Naive thymus-derived CD4-positive, alpha-beta T cell (primary cell): Measurements from ENCODE around the gene COTL1. TPM values are rescaled to one million over a fixed set of nuclear protein-coding genes. Genes with fewer than 3 reads are reported as not detected.

Experiments used
- ATAC-seq: fragments of 150-1000 bp; cut with Tn5 transposase; 2 replicates; pipeline ENCODE4 v1.10.0; 2021; ENCODE audit warnings: mild to moderate bottlenecking, moderate library complexity
- CTCF ChIA-PET: fragments of 350-600 bp; sonication (Branson Sonifier 250); formaldehyde crosslinking; loops from one replicate; lab custom pipeline; 2021; ENCODE audit warnings: antibody characterized with exemption; lab: Charles Lee
- POLR2A ChIA-PET: fragments of 350-600 bp; sonication (Branson Sonifier 250); formaldehyde crosslinking; loops from one replicate; lab custom pipeline; 2021; ENCODE audit warnings: antibody characterized with exemption, inconsistent platforms; lab: Charles Lee
- DNase-seq, 9 donors: peaks; one replicate each; pipeline versions ENCODE4 v3.0.0 to v3.0.0-alpha.2; 2020 to 2022; ENCODE audit warnings: mixed read lengths in 1 of 9
- H3K27ac ChIP-seq: one replicate; pipeline ENCODE4 v1.7.0; 2013; ENCODE audit warnings: mild to moderate bottlenecking, low read depth, low read length, moderate library complexity
- H3K27me3 ChIP-seq, 2 donors: one replicate each; pipeline ENCODE4 v1.7.0; 2013; ENCODE audit warnings: low read length in 2 of 2, mild to moderate bottlenecking in 2 of 2, moderate library complexity in 2 of 2; ENCODE audit not compliant: control insufficient read depth in 2 of 2, insufficient read depth in 2 of 2
- H3K36me3 ChIP-seq, 3 experiments: 1 replicate in 2 of 3; 2 replicates in 1 of 3; pipeline ENCODE4 v1.7.0; 2013; ENCODE audit warnings: low read length in 3 of 3, mild to moderate bottlenecking in 3 of 3, moderate library complexity in 1 of 3; ENCODE audit not compliant: insufficient read depth in 3 of 3, control insufficient read depth in 2 of 3
- H3K4me1 ChIP-seq, 2 donors: one replicate each; pipeline ENCODE4 v1.7.0; 2013; ENCODE audit warnings: low read length in 2 of 2, mild to moderate bottlenecking in 2 of 2, moderate library complexity in 1 of 2; ENCODE audit not compliant: control insufficient read depth in 2 of 2, insufficient read depth in 2 of 2
- H3K4me3 ChIP-seq: 2 replicates; pipeline ENCODE4 v1.7.0; 2013; ENCODE audit warnings: mild to moderate bottlenecking, low read length
- H3K9me3 ChIP-seq, 3 experiments: 1 replicate in 2 of 3; 2 replicates in 1 of 3; pipeline ENCODE4 v1.7.0; 2013; ENCODE audit warnings: low read length in 3 of 3; ENCODE audit not compliant: control insufficient read depth in 2 of 3
- H3K27ac Mint-ChIP-seq, 9 donors: one replicate each; pipeline ENCODE4 v1.8.0; 2020 to 2022; ENCODE audit warnings: mixed read lengths in 9 of 9, mild to moderate bottlenecking in 8 of 9, moderate library complexity in 5 of 9, inconsistent platforms in 2 of 9
- H3K27me3 Mint-ChIP-seq, 5 donors: one replicate each; pipeline ENCODE4 v1.8.0; 2021 to 2022; ENCODE audit warnings: mixed read lengths in 5 of 5, mild to moderate bottlenecking in 1 of 5
- H3K36me3 Mint-ChIP-seq, 5 donors: one replicate each; pipeline ENCODE4 v1.8.0; 2020 to 2022; ENCODE audit warnings: mixed read lengths in 5 of 5, mild to moderate bottlenecking in 3 of 5, inconsistent platforms in 1 of 5
- H3K4me1 Mint-ChIP-seq, 7 donors: one replicate each; pipeline ENCODE4 v1.8.0; 2020 to 2022; ENCODE audit warnings: mixed read lengths in 7 of 7, mild to moderate bottlenecking in 3 of 7, inconsistent platforms in 1 of 7
- H3K4me3 Mint-ChIP-seq, 10 donors: one replicate each; pipeline ENCODE4 v1.8.0; 2020 to 2022; ENCODE audit warnings: mild to moderate bottlenecking in 10 of 10, mixed read lengths in 10 of 10, moderate library complexity in 6 of 10, inconsistent platforms in 2 of 10
- H3K9me3 Mint-ChIP-seq, 11 donors: one replicate each; pipeline ENCODE4 v1.8.0; 2020 to 2022; ENCODE audit warnings: mixed read lengths in 11 of 11, mild to moderate bottlenecking in 4 of 11, inconsistent platforms in 1 of 11, moderate library complexity in 1 of 11
- intact Hi-C, 2 donors: fragments of 100-400 bp; cut with micrococcal nuclease; formaldehyde crosslinking; loops; one replicate each; pipeline ENCODE4 v1.15.1; 2023
- polyA plus RNA-seq, 2 donors: library from polyadenylated mRNA; unstranded; fragments of 300-500 nt; fragmentation: Illumina TruSeq; gene quantifications; one replicate each; pipeline ENCODE4 v1.2.3, GENCODE V29; 2021
- total RNA-seq, 6 experiments: library from RNA in 5 of 6; stranded (reverse) in 5 of 6; gene quantifications; 1 replicate in 5 of 6; 2 replicates in 1 of 6; pipeline ENCODE4 v1.2.3 and lab custom pipeline; 2021 to 2026

The COTL1 gene
- total and polyA plus RNA-seq, 7 experiments from 2014 or later = 84.2 to 704 (median 268) TPM

DNA sequence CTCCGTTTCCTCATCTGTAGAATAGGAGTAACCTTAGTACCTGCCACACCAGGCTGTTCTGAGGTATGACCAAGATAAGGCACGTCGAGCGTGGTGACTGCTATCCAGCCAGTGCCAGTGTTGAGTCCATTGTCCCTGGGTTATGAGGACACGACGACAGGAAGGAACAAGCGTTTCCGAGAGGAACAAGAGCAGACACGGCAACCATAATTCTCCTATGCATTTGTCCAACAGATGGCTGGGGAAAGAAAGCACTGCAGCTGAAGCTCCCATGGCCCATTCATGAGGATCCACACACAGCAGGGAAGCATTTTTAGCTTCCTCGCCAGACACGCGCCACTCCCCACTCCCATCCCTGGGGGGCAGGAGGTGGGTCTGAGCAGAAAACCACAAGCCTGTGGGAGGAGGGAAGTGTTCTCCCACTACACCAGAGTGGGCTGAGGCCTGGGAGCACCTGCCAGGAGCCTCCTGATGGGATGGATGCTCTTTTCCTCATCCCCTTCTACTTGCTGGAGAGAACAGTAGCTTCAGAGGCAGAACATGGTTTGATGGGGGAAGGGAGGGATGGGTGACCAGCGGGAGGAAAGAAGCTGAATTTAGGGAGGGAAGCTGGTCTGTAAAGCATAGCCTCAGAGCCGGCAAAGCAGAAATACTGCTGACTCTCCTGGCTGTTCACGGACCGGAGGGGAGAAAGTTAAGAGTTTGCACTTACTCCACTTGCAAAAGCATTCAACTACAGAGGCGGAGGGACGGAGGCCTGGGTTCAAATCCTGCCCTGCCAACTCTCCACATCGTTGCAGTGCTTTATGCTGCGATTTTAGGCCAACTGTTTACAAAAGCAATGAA lies 2.7 kb downstream of the COTL1 start:
- Mint-ChIP-seq H3K27me3 (peaks cover 0 to 14% (median 0%) of the 10 kb centered on the region in 5 donors), H3K27ac (peak overlapping the region; percentile 40 to 93 (median 82)), H3K4me1 (peaks cover 55 to 76% (median 67%) of the 10 kb centered on the region in 7 donors), H3K9me3 (peaks cover 0 to 6% (median 0%) of the 10 kb centered on the region in 11 donors), H3K4me3 (peak overlapping the region; percentile 79 to 99 (median 96)), H3K36me3 (peaks cover 0 to 59% (median 25%) of the 10 kb centered on the region in 5 donors)
- DNase-seq (no peak), ATAC-seq (no peak)
- H3K4me1 ChIP-seq = peaks cover 52 to 64% of the 10 kb centered on the region in 2 donors
- no peaks in the 10 kb centered on the region for H3K27me3 ChIP-seq
- peak overlapping the region; percentile 75 for H3K4me3 ChIP-seq
- intact Hi-C loops = loop anchor here in 1 of 2 donors (5.0 kb wide), 1 partner anchor 423 kb away; the partner anchor contains the start of gene ADAD2
- H3K9me3 ChIP-seq = no peaks in the 10 kb centered on the region
- ChIA-PET POLR2A (interaction anchor here (1.0 to 7.8 kb wide), 10 partner anchors 8 to 115 kb away, joined by 3 to 96 read pairs (median 16); partner anchors contain the start of gene MEAK7), CTCF (interaction anchor here (0.5 to 1.4 kb wide), 5 partner anchors 15 to 109 kb away, joined by 3 to 5 read pairs (median 3); no protein-coding TSS in a partner anchor)
- peaks cover 0 to 13% (median 4%) of the 10 kb centered on the region in 3 experiments for H3K36me3 ChIP-seq
- H3K27ac ChIP-seq = peak overlapping the region; percentile 52

DNA sequence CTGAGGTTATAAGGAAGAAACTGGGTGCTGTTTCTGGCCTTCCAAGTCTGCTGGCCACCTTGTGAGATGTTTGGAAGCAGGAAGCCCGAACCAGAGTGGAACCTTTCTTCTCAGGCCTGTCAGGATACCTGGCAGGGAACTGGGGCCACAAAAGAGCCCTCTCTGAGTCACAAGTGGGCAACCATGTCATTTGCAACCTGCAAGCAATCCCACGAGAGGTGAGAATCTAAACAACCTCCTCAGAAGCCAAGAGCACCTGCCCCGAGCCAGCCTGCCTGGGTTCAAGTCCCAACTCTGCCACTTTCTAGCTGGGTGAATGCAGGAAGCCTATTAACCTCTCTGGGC lies 3.3 kb downstream of the COTL1 start:
- no peaks in the 10 kb centered on the region for H3K27me3 ChIP-seq
- no peak for DNase-seq
- ChIA-PET CTCF (interaction anchor here (0.6 to 1.3 kb wide), 3 partner anchors 14 to 108 kb away, joined by 3 to 4 read pairs (median 3); no protein-coding TSS in a partner anchor), POLR2A (interaction anchor here (1.0 to 7.8 kb wide), 7 partner anchors 7 to 108 kb away, joined by 3 to 96 read pairs (median 32); partner anchors contain the start of gene MEAK7)
- peak overlapping the region; percentile 79 to 99 (median 96) for H3K4me3 Mint-ChIP-seq
- peaks cover 61 to 82% (median 73%) of the 10 kb centered on the region in 7 donors for H3K4me1 Mint-ChIP-seq
- peak overlapping the region; percentile 40 to 93 (median 79) for H3K27ac Mint-ChIP-seq
- H3K4me3 ChIP-seq = peak overlapping the region; percentile 75
- H3K27me3 Mint-ChIP-seq = peaks cover 0 to 9% (median 0%) of the 10 kb centered on the region in 5 donors
- H3K4me1 ChIP-seq = peaks cover 58 to 70% of the 10 kb centered on the region in 2 donors
- intact Hi-C loops = no loop called here
- no peak for ATAC-seq
- peaks cover 0 to 65% (median 26%) of the 10 kb centered on the region in 5 donors for H3K36me3 Mint-ChIP-seq
- H3K9me3 Mint-ChIP-seq = peaks cover 0 to 6% (median 0%) of the 10 kb centered on the region in 11 donors
- no peaks in the 10 kb centered on the region for H3K9me3 ChIP-seq
- H3K27ac ChIP-seq = peak overlapping the region; percentile 31
- H3K36me3 ChIP-seq = peaks cover 0 to 16% (median 4%) of the 10 kb centered on the region in 3 experiments

DNA sequence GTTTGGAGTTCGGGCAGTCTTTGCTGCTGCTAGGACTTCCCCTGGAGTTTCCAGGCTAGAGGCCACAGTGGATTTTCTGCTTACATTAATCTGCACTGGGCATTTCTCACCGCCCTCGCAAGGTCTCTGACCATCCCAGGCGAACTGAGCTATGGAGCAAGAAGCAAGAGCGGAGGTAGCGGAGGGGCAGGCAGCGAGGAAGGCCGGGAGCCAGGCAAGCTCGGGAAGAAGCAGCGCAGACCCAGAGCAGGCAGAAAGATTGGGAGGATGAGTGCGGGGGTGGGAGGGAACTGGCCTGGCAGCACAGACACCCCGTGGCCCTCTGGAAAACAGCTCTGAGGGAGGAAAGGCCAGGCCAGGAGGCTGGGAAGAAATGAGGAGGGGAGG lies 3.8 kb downstream of the COTL1 start:
- peak overlapping the region in 9 of 10 donors; percentile 44 to 99 (median 95) for H3K4me3 Mint-ChIP-seq
- peaks cover 0 to 6% (median 0%) of the 10 kb centered on the region in 11 donors for H3K9me3 Mint-ChIP-seq
- peaks cover 0 to 69% (median 26%) of the 10 kb centered on the region in 5 donors for H3K36me3 Mint-ChIP-seq
- H3K27me3 Mint-ChIP-seq = peaks cover 0 to 4% (median 0%) of the 10 kb centered on the region in 5 donors
- H3K36me3 ChIP-seq = peaks cover 0 to 16% (median 4%) of the 10 kb centered on the region in 3 experiments
- peak overlapping the region; percentile 7 for H3K4me3 ChIP-seq
- no peaks in the 10 kb centered on the region for H3K27me3 ChIP-seq
- no peaks in the 10 kb centered on the region for H3K9me3 ChIP-seq
- H3K27ac Mint-ChIP-seq = peak overlapping the region in 8 of 9 donors; percentile 60 to 93 (median 74)
- DNase-seq = no peak
- CTCF ChIA-PET = interaction anchor here (1.3 kb wide), 1 partner anchor 107 kb away, joined by 4 read pairs; no protein-coding TSS in a partner anchor
- POLR2A ChIA-PET = interaction anchor here (1.0 to 7.8 kb wide), 4 partner anchors 12 to 98 kb away, joined by 3 to 96 read pairs (median 41); no protein-coding TSS in a partner anchor
- intact Hi-C loops = no loop called here
- no peak for ATAC-seq
- H3K27ac ChIP-seq = peak overlapping the region; percentile 31
- H3K4me1 ChIP-seq = peaks cover 62 to 75% of the 10 kb centered on the region in 2 donors
- H3K4me1 Mint-ChIP-seq = peaks cover 63 to 83% (median 75%) of the 10 kb centered on the region in 7 donors

DNA sequence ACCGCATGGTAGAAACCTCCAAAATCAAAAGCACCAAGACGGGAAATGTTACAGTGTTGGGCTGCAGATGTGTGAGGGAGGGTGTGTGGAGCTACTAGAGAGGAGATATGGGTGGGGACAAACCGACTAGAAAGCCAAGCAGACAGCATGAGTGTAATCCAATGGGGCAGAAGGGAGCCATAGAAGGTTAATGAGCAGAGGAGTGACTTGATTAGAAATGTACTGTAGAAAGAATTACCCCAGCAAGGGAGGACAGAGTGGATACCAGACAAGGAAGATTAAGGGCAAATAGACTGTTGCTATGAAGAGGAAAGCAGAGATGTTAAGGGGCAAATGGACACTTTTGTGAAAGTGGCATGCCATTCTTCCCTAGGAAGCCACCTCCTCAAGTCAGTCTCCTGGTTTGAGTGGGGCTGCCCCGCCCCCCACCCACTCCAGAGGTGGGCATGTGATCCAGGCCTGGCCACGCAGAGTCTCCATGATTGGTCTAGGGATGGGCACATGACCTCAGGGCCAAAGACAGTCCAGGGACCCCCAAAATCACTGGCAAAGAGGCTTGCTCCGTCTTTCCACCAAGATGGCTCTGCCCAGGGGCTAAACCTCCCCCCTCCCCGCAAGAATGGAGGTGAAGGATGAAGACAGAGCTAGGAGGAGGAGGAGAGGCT lies 4.3 kb downstream of the COTL1 start:
- H3K4me1 Mint-ChIP-seq = peaks cover 66 to 84% (median 76%) of the 10 kb centered on the region in 7 donors
- H3K9me3 ChIP-seq = no peaks in the 10 kb centered on the region
- H3K27me3 Mint-ChIP-seq = peaks cover 0 to 2% (median 0%) of the 10 kb centered on the region in 5 donors
- H3K36me3 Mint-ChIP-seq = peaks cover 0 to 69% (median 26%) of the 10 kb centered on the region in 5 donors
- peaks cover 68 to 76% of the 10 kb centered on the region in 2 donors for H3K4me1 ChIP-seq
- ChIA-PET CTCF (interaction anchor here (1.3 kb wide), 2 partner anchors 17 to 107 kb away, joined by 3 to 4 read pairs; no protein-coding TSS in a partner anchor), POLR2A (interaction anchor here (0.9 to 7.8 kb wide), 5 partner anchors 12 to 98 kb away, joined by 3 to 96 read pairs (median 3); no protein-coding TSS in a partner anchor)
- peaks cover 0 to 6% (median 0%) of the 10 kb centered on the region in 11 donors for H3K9me3 Mint-ChIP-seq
- H3K27ac ChIP-seq = peak overlapping the region; percentile 4
- ATAC-seq (no peak), DNase-seq (no peak)
- intact Hi-C loops = no loop called here
- H3K27me3 ChIP-seq = no peaks in the 10 kb centered on the region
- H3K4me3 ChIP-seq = peak overlapping the region; percentile 7
- H3K36me3 ChIP-seq = peaks cover 0 to 16% (median 4%) of the 10 kb centered on the region in 3 experiments
- H3K27ac Mint-ChIP-seq = peak overlapping the region; percentile 60 to 93 (median 74)
- H3K4me3 Mint-ChIP-seq = peak overlapping the region; percentile 42 to 99 (median 64)

DNA sequence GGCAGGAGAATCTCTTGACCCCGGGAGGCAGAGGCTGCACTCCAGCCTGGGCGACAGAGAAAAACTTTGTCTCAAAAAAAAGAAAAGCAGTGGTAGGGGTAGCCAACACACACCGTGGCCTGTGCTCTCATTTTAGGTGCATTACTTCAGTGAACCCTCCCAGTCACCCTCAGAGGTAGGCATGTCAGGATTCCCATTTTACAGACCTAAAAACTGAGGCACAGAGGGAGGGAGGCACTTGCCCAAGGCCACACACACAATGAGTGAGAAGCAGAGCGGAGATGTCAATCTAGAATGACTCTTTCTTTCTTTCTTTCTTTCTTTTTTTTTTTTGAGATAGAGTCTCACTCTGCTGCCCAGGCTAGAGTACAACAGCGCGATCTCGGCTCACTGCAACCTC lies 5.2 kb downstream of the COTL1 start:
- POLR2A ChIA-PET = interaction anchor here (0.9 to 7.8 kb wide), 5 partner anchors 11 to 97 kb away, joined by 3 to 96 read pairs (median 3); no protein-coding TSS in a partner anchor
- DNase-seq (no peak), ATAC-seq (no peak)
- Mint-ChIP-seq H3K9me3 (peaks cover 0 to 6% (median 0%) of the 10 kb centered on the region in 11 donors), H3K4me3 (peak overlapping the region in 3 of 10 donors; percentile 36 to 98 (median 56)), H3K36me3 (peaks cover 0 to 75% (median 26%) of the 10 kb centered on the region in 5 donors), H3K27me3 (no peaks in the 10 kb centered on the region), H3K27ac (peak overlapping the region in 7 of 9 donors; percentile 6 to 94 (median 66)), H3K4me1 (peaks cover 71 to 92% (median 84%) of the 10 kb centered on the region in 7 donors)
- Histone ChIP-seq H3K36me3 (peaks cover 0 to 16% (median 4%) of the 10 kb centered on the region in 3 experiments), H3K27me3 (no peaks in the 10 kb centered on the region), H3K9me3 (no peaks in the 10 kb centered on the region), H3K4me3 (no peak overlapping the region), H3K4me1 (peaks cover 76 to 81% of the 10 kb centered on the region in 2 donors), H3K27ac (no peak overlapping the region)
- intact Hi-C loops = no loop called here
- CTCF ChIA-PET = interaction anchor here (1.3 kb wide), 1 partner anchor 16 kb away, joined by 3 read pairs; no protein-coding TSS in a partner anchor
